Thyroid gland (tissue), 4 donors: ENCODE data around the gene SACM1L. TPM values are rescaled to one million over a fixed set of nuclear protein-coding genes. Genes with fewer than 3 reads are reported as not detected.

ENCODE experiments used
- DNase-seq, 2 donors: peaks; one replicate each; pipeline ENCODE4 v3.0.0-alpha.2; 2019
- H3K27ac ChIP-seq, 3 donors: fragments of 200-600 bp; sonication (generic); 1 replicate in 2 of 3; 2 replicates in 1 of 3; pipeline ENCODE4 v1.5.1; 2016 to 2019; ENCODE audit warnings: mild to moderate bottlenecking in 1 of 3, moderate library complexity in 1 of 3
- H3K27me3 ChIP-seq: fragments of 200-600 bp; sonication (generic); one replicate; pipeline ENCODE4 v1.5.1; 2019
- H3K36me3 ChIP-seq, 2 donors: fragments of 200-600 bp; sonication (generic); one replicate each; pipeline ENCODE4 v1.5.1; 2016 to 2019
- H3K4me1 ChIP-seq, 2 donors: fragments of 200-600 bp; sonication (generic); one replicate each; pipeline ENCODE4 v1.5.1; 2017 to 2019
- H3K4me3 ChIP-seq, 3 donors: fragments of 200-600 bp; sonication (generic); replicated peaks in 1 of 3; 1 replicate in 2 of 3; 2 replicates in 1 of 3; pipeline ENCODE4 v1.5.1; 2016; ENCODE audit warnings: mild to moderate bottlenecking in 1 of 3
- H3K9me3 ChIP-seq: fragments of 200-600 bp; sonication (generic); one replicate; pipeline ENCODE4 v1.5.1; 2017
- POLR2A ChIP-seq, 2 donors: fragments of 450-650 bp; IDR thresholded peaks; one replicate each; pipeline ENCODE4 v1.6.1; 2017; ENCODE audit warnings: antibody characterized with exemption in 2 of 2, mild to moderate bottlenecking in 2 of 2, moderate library complexity in 1 of 2
- WGBS, 2 donors: methylation state at CpG; one replicate each; pipeline ENCODE4 v1.1.5; 2017; 5-methylcytosine and 5-hydroxymethylcytosine counted together
- intact Hi-C: fragments of 100-400 bp; cut with DNase I; formaldehyde crosslinking; loops from one replicate; pipeline ENCODE4 v1.15.1; 2023
- total RNA-seq, 4 donors: library from RNA; depleted of rRNA; stranded (reverse); fragments of >200 nt; gene quantifications; one replicate each; pipeline ENCODE4 v1.2.3, GENCODE V29; 2016
- TF ChIP-seq, protein P1 (sequence below), 6 experiments: fragments of 200-600 bp in 3 of 6; fragments of 450-650 bp in 3 of 6; sonication (generic) in 3 of 6; IDR thresholded peaks; one replicate each; pipeline ENCODE4 v1.5.1; 2016 to 2019; ENCODE audit warnings: antibody characterized with exemption in 6 of 6, mild to moderate bottlenecking in 2 of 6, inconsistent platforms in 1 of 6, moderate library complexity in 1 of 6

SACM1L gene
- total RNA-seq, 4 donors from 2014 or later, result 87.0 to 161 (median 111) TPM

DNA sequence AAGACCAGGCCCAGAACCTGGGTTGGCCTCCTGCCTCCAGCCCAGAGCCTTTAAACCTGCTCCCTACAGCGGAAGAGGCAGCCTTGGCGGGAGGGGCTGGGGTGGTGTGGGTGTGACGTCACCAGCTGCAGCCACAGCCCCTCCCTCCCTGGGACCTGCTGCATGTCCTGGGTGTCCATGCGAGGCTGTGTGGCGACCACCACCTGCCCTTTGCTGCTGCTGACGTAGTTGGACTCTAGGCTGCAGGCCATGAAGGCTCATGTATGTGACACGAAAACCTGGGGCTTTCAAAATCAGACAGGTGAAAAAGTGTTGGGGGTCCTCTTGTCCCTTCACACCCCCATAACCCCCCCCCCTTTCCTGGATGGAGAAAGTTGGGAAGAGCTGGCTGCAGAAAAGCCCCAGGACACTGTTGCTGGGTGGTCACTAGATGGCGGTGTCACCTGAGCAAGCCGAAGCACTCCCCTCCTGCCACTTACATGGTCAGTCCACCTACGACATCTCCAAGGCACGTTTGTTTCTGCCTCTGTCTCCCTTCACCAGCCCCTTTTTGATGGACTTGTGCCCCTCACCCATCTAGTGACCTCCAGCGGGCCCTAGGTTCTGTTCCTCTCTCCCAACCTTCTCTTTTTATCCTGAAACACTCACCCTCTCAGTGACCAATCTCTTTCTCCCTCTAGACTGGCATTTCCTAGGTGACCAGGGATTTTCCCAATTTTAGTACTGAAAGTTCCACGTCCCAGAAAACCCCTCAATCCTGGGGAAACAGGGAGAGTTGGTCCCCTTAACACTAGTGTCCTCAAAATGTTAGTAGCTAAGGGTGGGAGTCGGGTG lies 71.9 kb downstream of the SACM1L start:
- intact Hi-C loops, result loop anchor here (2.0 to 10.0 kb wide), 3 partner anchors 74 to 320 kb away; no protein-coding TSS in a partner anchor
- no peak overlapping the region for H3K27ac ChIP-seq
- no peaks in the 10 kb centered on the region for H3K27me3 ChIP-seq
- H3K4me3 ChIP-seq, result no peak overlapping the region
- TF ChIP-seq, protein P1, sequence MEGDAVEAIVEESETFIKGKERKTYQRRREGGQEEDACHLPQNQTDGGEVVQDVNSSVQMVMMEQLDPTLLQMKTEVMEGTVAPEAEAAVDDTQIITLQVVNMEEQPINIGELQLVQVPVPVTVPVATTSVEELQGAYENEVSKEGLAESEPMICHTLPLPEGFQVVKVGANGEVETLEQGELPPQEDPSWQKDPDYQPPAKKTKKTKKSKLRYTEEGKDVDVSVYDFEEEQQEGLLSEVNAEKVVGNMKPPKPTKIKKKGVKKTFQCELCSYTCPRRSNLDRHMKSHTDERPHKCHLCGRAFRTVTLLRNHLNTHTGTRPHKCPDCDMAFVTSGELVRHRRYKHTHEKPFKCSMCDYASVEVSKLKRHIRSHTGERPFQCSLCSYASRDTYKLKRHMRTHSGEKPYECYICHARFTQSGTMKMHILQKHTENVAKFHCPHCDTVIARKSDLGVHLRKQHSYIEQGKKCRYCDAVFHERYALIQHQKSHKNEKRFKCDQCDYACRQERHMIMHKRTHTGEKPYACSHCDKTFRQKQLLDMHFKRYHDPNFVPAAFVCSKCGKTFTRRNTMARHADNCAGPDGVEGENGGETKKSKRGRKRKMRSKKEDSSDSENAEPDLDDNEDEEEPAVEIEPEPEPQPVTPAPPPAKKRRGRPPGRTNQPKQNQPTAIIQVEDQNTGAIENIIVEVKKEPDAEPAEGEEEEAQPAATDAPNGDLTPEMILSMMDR (IDR thresholded peaks at IDR 0.05), result peak; percentile 31 to 82 (median 70)
- no peak for TF ChIP-seq POLR2A (IDR thresholded peaks at IDR 0.05)
- 40 to 41% methylated on average over 14 of the region's 14 CpGs for WGBS, 2 donors
- DNase-seq, result peak; percentile 54 to 63
- no peaks in the 10 kb centered on the region for H3K36me3 ChIP-seq
- H3K9me3 ChIP-seq, result no peaks in the 10 kb centered on the region
- H3K4me1 ChIP-seq, result peaks cover 0 to 2% of the 10 kb centered on the region in 2 donors

DNA sequence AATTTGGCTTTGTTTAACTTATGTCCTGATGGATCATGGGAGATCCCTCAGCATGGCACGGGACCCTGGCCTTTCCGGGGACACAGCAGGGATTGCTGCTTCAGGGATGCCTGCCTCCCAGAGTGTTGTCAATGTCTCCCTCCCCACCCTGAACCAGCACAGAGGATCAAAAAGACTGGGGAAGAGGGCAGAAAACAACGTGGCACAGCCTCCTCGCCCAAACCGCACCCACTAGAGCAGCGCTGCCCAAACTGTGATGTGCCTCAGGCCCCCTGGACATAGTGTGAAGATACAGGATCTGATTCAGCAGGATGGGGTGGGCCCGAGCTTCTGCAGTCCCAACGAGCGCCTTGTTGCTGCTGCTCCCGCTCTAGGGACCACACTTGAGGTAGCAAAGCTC lies 72.6 kb downstream of the SACM1L start:
- no peak for TF ChIP-seq POLR2A (IDR thresholded peaks at IDR 0.05)
- TF ChIP-seq, protein P1 (IDR thresholded peaks at IDR 0.05), result no peak
- WGBS, 2 donors, result 91 to 92% methylated on average over 2 to 10 of the region's 10 CpGs
- DNase-seq, result no peak
- H3K36me3 ChIP-seq, result no peaks in the 10 kb centered on the region
- no peaks in the 10 kb centered on the region for H3K9me3 ChIP-seq
- no peak overlapping the region for H3K4me3 ChIP-seq
- no peaks in the 10 kb centered on the region for H3K27me3 ChIP-seq
- intact Hi-C loops, result loop anchor here (2.0 to 10.0 kb wide), 3 partner anchors 73 to 319 kb away; no protein-coding TSS in a partner anchor
- peaks cover 0 to 2% of the 10 kb centered on the region in 2 donors for H3K4me1 ChIP-seq
- H3K27ac ChIP-seq, result no peak overlapping the region

DNA sequence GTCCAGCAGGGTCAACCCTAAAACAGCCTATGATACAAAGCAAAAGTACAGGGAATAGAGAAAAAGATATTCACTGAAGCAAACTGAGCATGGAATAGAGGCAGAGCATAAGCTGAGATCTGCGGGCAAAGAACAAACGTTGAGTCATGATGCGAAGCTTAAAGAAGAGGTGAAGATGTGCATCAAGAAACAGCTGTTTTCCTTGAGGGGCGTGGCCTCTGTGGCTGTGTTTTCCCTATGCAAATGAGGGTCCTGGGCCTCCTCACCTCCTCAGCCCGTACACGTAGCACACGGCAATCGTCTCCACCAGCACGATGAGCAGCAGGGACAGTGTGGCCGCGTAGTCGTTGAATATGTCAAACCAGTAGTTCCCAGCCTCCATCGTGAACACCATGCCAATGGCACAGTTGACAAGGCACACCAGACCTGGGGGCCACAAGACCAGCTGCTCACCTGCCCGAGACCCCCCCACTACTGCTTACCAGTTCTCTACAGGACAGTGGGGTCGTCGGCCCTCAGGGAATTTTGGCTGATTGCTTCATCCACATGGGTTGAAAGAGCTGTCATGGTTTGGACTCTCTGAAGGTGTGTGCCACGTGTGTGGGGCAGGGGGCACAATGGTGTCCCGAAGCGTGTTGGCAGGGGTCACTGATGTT lies 73.6 kb downstream of the SACM1L start:
- peaks cover 0 to 2% of the 10 kb centered on the region in 2 donors for H3K4me1 ChIP-seq
- intact Hi-C loops, result loop anchor here (5.0 to 10.0 kb wide), 2 partner anchors 72 to 160 kb away; no protein-coding TSS in a partner anchor
- H3K36me3 ChIP-seq, result no peaks in the 10 kb centered on the region
- H3K27ac ChIP-seq, result no peak overlapping the region
- H3K9me3 ChIP-seq, result no peaks in the 10 kb centered on the region
- no peak overlapping the region for H3K4me3 ChIP-seq
- no peak for DNase-seq
- no peak for TF ChIP-seq POLR2A (IDR thresholded peaks at IDR 0.05)
- WGBS, 2 donors, result 86 to 89% methylated on average over 17 to 19 of the region's 19 CpGs
- H3K27me3 ChIP-seq, result no peaks in the 10 kb centered on the region

DNA sequence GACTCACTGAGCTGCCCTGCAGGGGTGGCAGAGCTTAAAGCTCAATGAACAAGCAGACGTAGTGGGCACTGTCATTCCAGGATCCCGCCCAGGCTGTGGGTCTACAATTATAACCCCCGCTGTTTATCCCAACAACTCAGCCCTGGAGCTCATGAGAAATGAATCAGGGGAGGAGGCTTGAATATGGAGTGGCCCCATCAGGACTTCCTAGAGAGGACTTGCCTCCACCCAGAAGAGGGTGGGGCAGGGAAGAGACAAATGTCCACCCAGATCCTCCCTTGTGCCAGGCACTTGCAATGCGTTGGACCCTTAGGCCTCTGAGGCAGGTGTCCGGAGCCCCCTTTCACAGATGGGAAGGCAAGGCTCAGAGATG lies 74.1 kb downstream of the SACM1L start:
- Histone ChIP-seq H3K36me3 (no peaks in the 10 kb centered on the region), H3K27ac (no peak overlapping the region), H3K4me3 (no peak overlapping the region), H3K27me3 (no peaks in the 10 kb centered on the region), H3K9me3 (no peaks in the 10 kb centered on the region), H3K4me1 (peaks cover 0 to 2% of the 10 kb centered on the region in 2 donors)
- DNase-seq, result no peak
- intact Hi-C loops, result loop anchor here (5.0 to 10.0 kb wide), 2 partner anchors 72 to 159 kb away; no protein-coding TSS in a partner anchor
- WGBS, 2 donors, result 91 to 95% methylated on average over 5 of the region's 5 CpGs
- TF ChIP-seq POLR2A (IDR thresholded peaks at IDR 0.05), result no peak
- TF ChIP-seq, protein P1 (IDR thresholded peaks at IDR 0.05), result no peak

DNA sequence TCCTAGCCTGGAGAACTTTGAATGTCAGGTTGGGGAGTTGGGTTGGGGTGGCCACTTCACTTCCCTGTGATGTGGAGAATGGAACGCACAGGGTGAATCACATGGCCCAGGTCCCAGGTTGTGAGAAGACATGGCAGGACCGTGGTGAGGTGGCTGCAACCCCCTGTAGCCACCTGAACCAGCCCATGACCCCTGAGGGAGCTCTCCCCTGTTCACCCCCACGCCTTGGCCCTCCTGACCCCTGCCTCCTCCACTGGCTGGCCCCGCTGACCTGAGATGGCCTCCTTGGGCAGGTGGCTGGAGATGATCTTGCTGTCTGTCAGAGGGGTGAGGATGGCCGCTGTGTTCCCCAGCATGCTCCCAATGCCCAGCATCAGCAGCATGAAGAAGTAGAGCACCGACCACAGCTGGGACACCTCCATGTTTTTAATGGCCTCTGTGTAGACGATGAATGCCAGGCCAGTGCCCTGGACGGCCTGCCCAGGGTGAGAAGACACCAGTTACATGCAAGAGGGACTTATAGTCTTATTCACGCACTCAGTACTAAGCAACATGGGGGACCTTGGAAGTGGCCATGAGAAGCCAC lies 76.2 kb downstream of the SACM1L start:
- no peak overlapping the region for H3K4me3 ChIP-seq
- peaks cover 0 to 2% of the 10 kb centered on the region in 2 donors for H3K4me1 ChIP-seq
- TF ChIP-seq, protein P1 (IDR thresholded peaks at IDR 0.05), result no peak
- TF ChIP-seq POLR2A (IDR thresholded peaks at IDR 0.05), result no peak
- no peak for DNase-seq
- intact Hi-C loops, result loop anchor here (10.0 kb wide), 1 partner anchor 69 kb away; no protein-coding TSS in a partner anchor
- H3K9me3 ChIP-seq, result no peaks in the 10 kb centered on the region
- H3K27ac ChIP-seq, result no peak overlapping the region
- WGBS, 2 donors, result 91 to 93% methylated on average over 2 to 9 of the region's 9 CpGs
- H3K27me3 ChIP-seq, result no peaks in the 10 kb centered on the region
- H3K36me3 ChIP-seq, result no peaks in the 10 kb centered on the region
